ENCODE results near the gene SEMA6B.

- no peak for TF ChIP-seq POLR2AphosphoS5 (IDR thresholded peaks at IDR 0.05)
- TF ChIP-seq, protein P1, sequence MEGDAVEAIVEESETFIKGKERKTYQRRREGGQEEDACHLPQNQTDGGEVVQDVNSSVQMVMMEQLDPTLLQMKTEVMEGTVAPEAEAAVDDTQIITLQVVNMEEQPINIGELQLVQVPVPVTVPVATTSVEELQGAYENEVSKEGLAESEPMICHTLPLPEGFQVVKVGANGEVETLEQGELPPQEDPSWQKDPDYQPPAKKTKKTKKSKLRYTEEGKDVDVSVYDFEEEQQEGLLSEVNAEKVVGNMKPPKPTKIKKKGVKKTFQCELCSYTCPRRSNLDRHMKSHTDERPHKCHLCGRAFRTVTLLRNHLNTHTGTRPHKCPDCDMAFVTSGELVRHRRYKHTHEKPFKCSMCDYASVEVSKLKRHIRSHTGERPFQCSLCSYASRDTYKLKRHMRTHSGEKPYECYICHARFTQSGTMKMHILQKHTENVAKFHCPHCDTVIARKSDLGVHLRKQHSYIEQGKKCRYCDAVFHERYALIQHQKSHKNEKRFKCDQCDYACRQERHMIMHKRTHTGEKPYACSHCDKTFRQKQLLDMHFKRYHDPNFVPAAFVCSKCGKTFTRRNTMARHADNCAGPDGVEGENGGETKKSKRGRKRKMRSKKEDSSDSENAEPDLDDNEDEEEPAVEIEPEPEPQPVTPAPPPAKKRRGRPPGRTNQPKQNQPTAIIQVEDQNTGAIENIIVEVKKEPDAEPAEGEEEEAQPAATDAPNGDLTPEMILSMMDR (IDR thresholded peaks at IDR 0.05), result no peak
- no peak for TF ChIP-seq POLR2A (IDR thresholded peaks at IDR 0.05; ENCODE audit: low read depth)
Measured at GRCh38 chr19:4504297-4504701, 55.2 kb downstream of the SEMA6B start.

Data from esophagus muscularis mucosa (tissue), 3 donors.